Measurements from ENCODE around the gene NAGPA.

NAGPA gene

DNA sequence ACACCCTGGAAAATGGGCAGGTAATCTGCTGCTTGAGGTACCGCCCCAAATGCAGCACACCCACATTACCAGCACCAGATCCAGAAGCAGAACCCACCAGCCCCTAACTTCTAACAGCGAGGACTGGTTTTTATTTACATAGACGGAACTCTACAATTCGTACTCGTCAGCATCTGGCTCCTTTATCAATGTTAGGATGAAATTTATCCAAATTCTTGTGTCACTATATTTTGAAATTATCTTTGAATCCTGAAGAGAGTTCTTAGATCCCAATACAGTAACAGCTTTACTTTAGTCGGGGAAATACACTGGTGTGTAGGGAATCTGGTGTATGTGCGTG lies 37.6 kb upstream of the NAGPA start:
- WGBS (ENCODE audit: insufficient coverage, insufficient read length) = no CpG with 5 or more reads among the region's 7 CpGs
- no peak overlapping the region for H3K27ac ChIP-seq (ENCODE audit: low read length)

DNA sequence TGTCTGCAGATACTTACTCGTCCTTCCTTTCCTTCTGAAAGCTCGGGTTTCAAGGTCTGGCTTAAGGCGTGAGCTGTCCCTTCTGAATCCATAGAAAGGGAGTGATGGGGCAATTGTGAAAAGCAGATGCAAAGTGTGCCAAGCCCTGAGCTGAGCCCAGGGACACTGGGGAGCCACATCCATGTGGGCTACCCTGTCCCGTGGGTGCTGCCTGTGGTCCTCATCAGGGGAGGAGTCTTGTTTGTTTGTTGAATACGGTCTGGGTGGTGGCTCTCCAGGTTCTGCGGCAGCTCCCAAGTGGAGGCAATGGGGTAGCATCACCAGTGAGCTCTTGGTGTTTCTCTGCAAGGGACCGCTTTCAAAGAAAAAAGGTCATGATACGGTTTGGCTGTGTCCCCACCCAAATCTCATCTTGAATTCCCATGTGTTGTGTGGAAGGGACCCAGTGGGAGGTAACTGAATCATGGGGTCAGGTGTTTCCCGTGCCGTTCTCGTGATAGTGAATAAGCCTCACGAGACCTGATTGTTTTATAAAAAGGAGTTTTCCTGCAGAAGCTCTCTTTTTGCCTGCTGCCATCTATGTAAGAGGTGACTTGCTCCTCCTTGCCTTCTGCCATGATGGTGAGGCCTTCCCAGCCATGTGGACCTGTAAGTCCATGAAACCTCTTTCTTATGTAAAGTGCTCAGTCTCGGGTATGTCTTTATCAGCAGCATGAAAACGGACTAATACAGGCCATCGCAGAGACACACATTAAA lies 36.9 kb upstream of the NAGPA start:
- peaks cover 4% of the 10 kb centered on the region; the same call in 1 of the 2 replicates for H3K36me3 ChIP-seq (ENCODE audit: control insufficient read depth, insufficient read depth, low read length)
- H3K9me3 ChIP-seq (ENCODE audit: control insufficient read depth, insufficient read depth, low read length) = no peaks in the 10 kb centered on the region
- no peak for DNase-seq (ENCODE audit: low read depth, low spot score)
- no peak overlapping the region for H3K27ac ChIP-seq (ENCODE audit: low read length)
- no peaks in the 10 kb centered on the region for H3K27me3 ChIP-seq (ENCODE audit: control insufficient read depth, insufficient read depth, low read length)
- H3K4me1 ChIP-seq (ENCODE audit: control insufficient read depth, insufficient read depth, low read length) = no peaks in the 10 kb centered on the region; the same call in 1 of the 2 replicates
- no CpG with 5 or more reads among the region's 15 CpGs for WGBS (ENCODE audit: insufficient coverage, insufficient read length)
- no peak overlapping the region for H3K4me3 ChIP-seq (ENCODE audit: low read length)

More for the DNA sequence above, 37.6 kb upstream of the NAGPA start:
- Histone ChIP-seq H3K36me3 (ENCODE audit: control insufficient read depth, insufficient read depth, low read length) (peaks cover 10% of the 10 kb centered on the region), H3K4me1 (ENCODE audit: control insufficient read depth, insufficient read depth, low read length) (no peaks in the 10 kb centered on the region; the same call in 1 of the 2 replicates), H3K27me3 (ENCODE audit: control insufficient read depth, insufficient read depth, low read length) (no peaks in the 10 kb centered on the region), H3K4me3 (ENCODE audit: low read length) (no peak overlapping the region), H3K9me3 (ENCODE audit: control insufficient read depth, insufficient read depth, low read length) (no peaks in the 10 kb centered on the region)
- no peak for DNase-seq (ENCODE audit: low read depth, low spot score)

DNA sequence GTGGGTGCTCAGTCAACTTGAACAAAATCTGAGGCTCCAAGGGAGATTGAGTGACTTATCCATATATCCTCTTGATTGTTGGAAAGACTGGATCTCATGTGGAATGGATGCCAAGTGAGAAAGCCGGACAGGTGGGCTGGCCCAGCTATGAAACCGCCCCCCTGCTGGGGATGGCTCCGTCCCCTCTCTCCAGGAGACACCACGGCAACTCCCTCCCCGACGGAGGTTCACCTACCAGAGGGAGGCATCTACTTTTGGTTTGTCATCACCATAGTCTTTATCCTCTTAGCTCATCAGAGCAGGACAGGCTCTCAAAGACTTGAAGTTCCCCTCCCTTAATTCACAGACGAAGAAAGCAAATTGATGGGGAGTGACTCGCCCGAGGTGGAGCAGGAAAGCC lies 36.1 kb upstream of the NAGPA start:
- H3K9me3 ChIP-seq (ENCODE audit: control insufficient read depth, insufficient read depth, low read length) = no peaks in the 10 kb centered on the region
- H3K36me3 ChIP-seq (ENCODE audit: control insufficient read depth, insufficient read depth, low read length) = no peaks in the 10 kb centered on the region
- H3K27me3 ChIP-seq (ENCODE audit: control insufficient read depth, insufficient read depth, low read length) = no peaks in the 10 kb centered on the region
- no peaks in the 10 kb centered on the region; the same call in 1 of the 2 replicates for H3K4me1 ChIP-seq (ENCODE audit: control insufficient read depth, insufficient read depth, low read length)
- DNase-seq (ENCODE audit: low read depth, low spot score) = no peak
- H3K4me3 ChIP-seq (ENCODE audit: low read length) = no peak overlapping the region
- no CpG with 5 or more reads among the region's 9 CpGs for WGBS (ENCODE audit: insufficient coverage, insufficient read length)
- no peak overlapping the region for H3K27ac ChIP-seq (ENCODE audit: low read length)

DNA sequence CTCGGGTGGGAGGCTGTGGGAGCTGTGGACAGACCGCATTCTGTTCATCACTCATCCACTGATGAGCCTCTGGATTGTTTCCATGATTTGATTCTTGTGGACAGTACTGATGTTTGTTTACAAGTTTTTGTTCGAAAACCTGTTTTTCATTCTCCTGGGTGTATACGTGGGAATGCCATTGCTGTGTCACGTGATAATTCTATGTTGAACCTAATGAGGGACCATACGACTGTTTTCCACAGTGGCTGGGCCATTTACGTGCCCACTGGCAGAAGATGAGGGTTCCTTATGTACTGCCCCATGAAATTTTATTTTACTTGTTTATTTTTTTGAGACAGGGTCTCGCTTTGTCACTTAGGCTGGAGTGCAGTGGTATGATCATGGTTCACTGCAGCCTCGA lies 35.3 kb upstream of the NAGPA start:
- no CpG with 5 or more reads among the region's 9 CpGs for WGBS (ENCODE audit: insufficient coverage, insufficient read length)
- Histone ChIP-seq H3K36me3 (ENCODE audit: control insufficient read depth, insufficient read depth, low read length) (no peaks in the 10 kb centered on the region), H3K4me3 (ENCODE audit: low read length) (no peak overlapping the region), H3K27ac (ENCODE audit: low read length) (no peak overlapping the region), H3K27me3 (ENCODE audit: control insufficient read depth, insufficient read depth, low read length) (no peaks in the 10 kb centered on the region), H3K9me3 (ENCODE audit: control insufficient read depth, insufficient read depth, low read length) (no peaks in the 10 kb centered on the region), H3K4me1 (ENCODE audit: control insufficient read depth, insufficient read depth, low read length) (no peaks in the 10 kb centered on the region; the same call in 1 of the 2 replicates)
- DNase-seq (ENCODE audit: low read depth, low spot score) = no peak

DNA sequence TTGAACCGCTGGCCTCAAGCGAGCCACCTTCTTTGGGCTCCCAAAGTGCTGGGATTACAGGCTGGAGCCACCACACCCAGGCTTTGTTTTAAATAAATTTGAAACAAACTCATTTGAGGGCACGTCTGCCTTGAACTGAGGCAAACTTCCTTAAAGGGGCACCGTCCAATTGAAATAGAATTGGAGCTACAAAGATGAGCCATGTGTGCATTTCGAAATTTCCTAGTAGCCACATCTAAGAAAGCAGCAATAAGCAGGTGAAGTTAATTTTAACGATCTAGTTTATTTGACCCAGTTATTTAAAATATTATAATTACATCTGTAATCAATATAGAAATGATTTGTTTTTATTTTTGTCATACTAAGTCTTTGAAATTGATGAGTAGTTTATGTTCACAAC lies 32.8 kb upstream of the NAGPA start:
- no CpG with 5 or more reads among the region's 6 CpGs for WGBS (ENCODE audit: insufficient coverage, insufficient read length)
- no peak for DNase-seq (ENCODE audit: low read depth, low spot score)

DNA sequence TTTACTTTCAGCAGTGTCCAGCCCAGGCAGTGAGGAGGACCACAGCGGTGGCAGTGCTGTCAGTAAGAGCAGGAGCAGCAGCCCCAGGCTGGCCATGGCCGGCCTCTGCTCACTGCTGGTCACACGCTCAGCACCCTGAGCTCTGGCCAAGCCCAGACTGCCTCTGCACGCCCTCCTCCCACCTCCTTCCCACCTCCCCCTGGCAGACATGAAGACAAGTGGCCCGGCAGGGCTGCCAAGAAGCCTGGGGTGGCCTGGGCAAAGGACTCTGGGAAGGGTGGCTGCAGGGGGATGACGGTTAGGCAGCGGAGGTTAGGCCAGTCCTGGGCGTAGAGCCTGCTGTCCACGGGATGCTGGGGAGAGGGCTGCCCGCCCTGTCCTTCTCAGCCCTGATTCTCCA lies 32.1 kb upstream of the NAGPA start, which contains the start of gene C16orf89:
Gene C16orf89 (minus strand): TSS at position 144 of the 400 bp plus-strand sequence. CDS start 48 bp downstream, at position 96.
- no peaks in the 10 kb centered on the region for H3K36me3 ChIP-seq (ENCODE audit: control insufficient read depth, insufficient read depth, low read length)
- no peaks in the 10 kb centered on the region; the same call in 1 of the 2 replicates for H3K4me1 ChIP-seq (ENCODE audit: control insufficient read depth, insufficient read depth, low read length)
- H3K9me3 ChIP-seq (ENCODE audit: control insufficient read depth, insufficient read depth, low read length) = no peaks in the 10 kb centered on the region
- no CpG with 5 or more reads among the region's 10 CpGs for WGBS (ENCODE audit: insufficient coverage, insufficient read length)
- no peak within 1 kb of the TSS for H3K4me3 ChIP-seq (ENCODE audit: low read length)
- H3K27ac ChIP-seq (ENCODE audit: low read length) = no peak within 1 kb of the TSS
- no peaks in the 10 kb centered on the region for H3K27me3 ChIP-seq (ENCODE audit: control insufficient read depth, insufficient read depth, low read length)
- no peak for DNase-seq (ENCODE audit: low read depth, low spot score)

More for the DNA sequence above, 32.8 kb upstream of the NAGPA start:
- Histone ChIP-seq H3K27ac (ENCODE audit: low read length) (no peak overlapping the region), H3K9me3 (ENCODE audit: control insufficient read depth, insufficient read depth, low read length) (no peaks in the 10 kb centered on the region), H3K27me3 (ENCODE audit: control insufficient read depth, insufficient read depth, low read length) (no peaks in the 10 kb centered on the region), H3K36me3 (ENCODE audit: control insufficient read depth, insufficient read depth, low read length) (no peaks in the 10 kb centered on the region), H3K4me3 (ENCODE audit: low read length) (no peak overlapping the region), H3K4me1 (ENCODE audit: control insufficient read depth, insufficient read depth, low read length) (no peaks in the 10 kb centered on the region; the same call in 1 of the 2 replicates)

DNA sequence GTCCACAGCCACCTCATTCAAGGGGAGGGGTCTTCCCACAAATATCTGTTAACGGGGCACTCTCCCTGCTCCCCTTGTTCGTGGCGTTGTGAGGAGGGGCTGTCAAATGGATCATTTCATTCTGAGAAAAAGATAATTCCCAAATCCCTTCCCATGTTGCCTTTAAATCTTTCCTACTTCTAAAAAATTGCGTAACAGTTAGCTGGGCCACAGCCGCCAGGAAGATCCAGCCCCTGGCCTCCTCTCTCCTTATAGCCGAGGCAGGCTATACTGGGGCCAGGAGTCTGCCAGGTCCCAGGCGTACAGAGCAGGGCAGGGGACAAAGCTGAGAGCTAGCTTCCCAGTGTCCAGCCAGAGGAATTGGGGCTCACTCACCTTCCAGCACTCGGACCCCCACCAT lies 31.6 kb upstream of the NAGPA start:
- Histone ChIP-seq H3K9me3 (ENCODE audit: control insufficient read depth, insufficient read depth, low read length) (no peaks in the 10 kb centered on the region), H3K36me3 (ENCODE audit: control insufficient read depth, insufficient read depth, low read length) (no peaks in the 10 kb centered on the region), H3K4me1 (ENCODE audit: control insufficient read depth, insufficient read depth, low read length) (peaks cover under 1% of the 10 kb centered on the region), H3K27ac (ENCODE audit: low read length) (no peak overlapping the region), H3K27me3 (ENCODE audit: control insufficient read depth, insufficient read depth, low read length) (no peaks in the 10 kb centered on the region), H3K4me3 (ENCODE audit: low read length) (no peak overlapping the region)
- no CpG with 5 or more reads among the region's 8 CpGs for WGBS (ENCODE audit: insufficient coverage, insufficient read length)
- no peak for DNase-seq (ENCODE audit: low read depth, low spot score)

DNA sequence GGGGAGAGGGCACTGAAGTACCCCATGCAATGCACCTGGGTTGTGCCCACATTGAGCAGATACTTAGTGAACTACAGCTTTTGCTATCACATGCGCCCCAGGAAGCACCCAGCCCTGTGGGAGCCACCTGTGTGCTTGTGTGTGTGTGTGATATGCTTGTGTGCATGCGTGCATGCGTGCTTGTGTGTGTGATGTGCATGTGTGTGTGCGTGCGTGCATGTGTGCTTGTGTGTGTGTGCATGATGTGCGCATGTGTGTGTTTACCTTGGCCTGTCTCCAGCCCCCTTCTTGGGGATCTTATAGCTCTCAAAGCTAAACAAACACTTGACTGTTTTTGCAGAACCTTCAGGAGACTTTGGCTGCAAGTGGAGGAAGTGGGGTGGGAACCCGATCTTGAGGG lies 31.2 kb upstream of the NAGPA start:
- H3K9me3 ChIP-seq (ENCODE audit: control insufficient read depth, insufficient read depth, low read length) = no peaks in the 10 kb centered on the region
- WGBS (ENCODE audit: insufficient coverage, insufficient read length) = no CpG with 5 or more reads among the region's 7 CpGs
- DNase-seq (ENCODE audit: low read depth, low spot score) = no peak
- H3K27ac ChIP-seq (ENCODE audit: low read length) = no peak overlapping the region
- no peaks in the 10 kb centered on the region for H3K27me3 ChIP-seq (ENCODE audit: control insufficient read depth, insufficient read depth, low read length)
- peaks cover 5% of the 10 kb centered on the region for H3K4me1 ChIP-seq (ENCODE audit: control insufficient read depth, insufficient read depth, low read length)
- no peak overlapping the region for H3K4me3 ChIP-seq (ENCODE audit: low read length)
- H3K36me3 ChIP-seq (ENCODE audit: control insufficient read depth, insufficient read depth, low read length) = no peaks in the 10 kb centered on the region

DNA sequence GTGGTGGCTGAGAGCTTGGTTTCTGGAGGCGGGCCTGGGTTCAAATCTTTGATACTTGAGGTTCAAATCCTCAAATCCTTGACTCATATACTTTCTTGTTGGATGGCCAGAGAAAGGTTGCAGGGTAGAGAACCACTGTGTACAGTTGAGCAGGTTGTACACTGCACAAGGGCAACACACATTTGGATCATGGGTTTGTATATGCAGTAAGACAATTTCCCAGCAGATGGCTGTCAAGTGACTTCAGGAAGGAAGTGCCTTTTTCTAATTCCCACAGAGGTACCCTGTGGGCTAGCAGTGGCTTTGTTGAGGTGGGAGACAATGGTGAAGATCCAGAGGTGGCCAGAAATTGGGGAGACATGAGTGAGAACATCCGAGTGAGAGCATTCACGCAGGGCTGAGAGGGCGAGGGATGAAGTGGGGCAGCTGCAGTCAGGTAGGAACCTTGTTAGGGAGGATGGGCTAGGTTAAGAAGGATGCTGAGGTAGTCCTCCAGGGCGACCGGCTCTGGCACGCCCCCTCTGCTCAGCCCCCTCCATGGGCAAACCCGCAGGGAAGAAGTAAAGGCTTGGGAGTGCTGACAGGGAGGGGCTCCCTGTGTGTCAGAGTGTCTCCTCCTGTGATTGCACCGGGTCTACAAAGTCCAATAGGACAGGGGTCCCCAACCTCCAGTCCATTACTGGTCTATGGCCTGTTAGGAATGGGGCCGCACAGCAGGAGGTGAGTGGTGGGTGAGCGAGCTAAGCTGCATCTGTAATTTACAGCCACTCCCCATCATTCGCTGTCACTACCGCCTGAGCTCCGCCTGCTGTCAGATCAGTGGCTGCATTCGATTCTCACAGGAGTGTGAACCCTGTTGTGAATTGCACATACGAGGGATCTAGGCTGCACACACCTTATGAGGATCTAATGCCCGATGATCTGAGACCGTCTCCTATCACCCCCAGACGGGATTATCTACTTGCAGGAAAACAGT lies 29.3 kb upstream of the NAGPA start:
- Histone ChIP-seq H3K4me1 (ENCODE audit: control insufficient read depth, insufficient read depth, low read length) (peaks cover 11% of the 10 kb centered on the region), H3K27me3 (ENCODE audit: control insufficient read depth, insufficient read depth, low read length) (no peaks in the 10 kb centered on the region), H3K27ac (ENCODE audit: low read length) (no peak overlapping the region), H3K9me3 (ENCODE audit: control insufficient read depth, insufficient read depth, low read length) (no peaks in the 10 kb centered on the region), H3K36me3 (ENCODE audit: control insufficient read depth, insufficient read depth, low read length) (no peaks in the 10 kb centered on the region), H3K4me3 (ENCODE audit: low read length) (no peak overlapping the region)
- WGBS (ENCODE audit: insufficient coverage, insufficient read length) = no CpG with 5 or more reads among the region's 19 CpGs
- DNase-seq (ENCODE audit: low read depth, low spot score) = no peak

DNA sequence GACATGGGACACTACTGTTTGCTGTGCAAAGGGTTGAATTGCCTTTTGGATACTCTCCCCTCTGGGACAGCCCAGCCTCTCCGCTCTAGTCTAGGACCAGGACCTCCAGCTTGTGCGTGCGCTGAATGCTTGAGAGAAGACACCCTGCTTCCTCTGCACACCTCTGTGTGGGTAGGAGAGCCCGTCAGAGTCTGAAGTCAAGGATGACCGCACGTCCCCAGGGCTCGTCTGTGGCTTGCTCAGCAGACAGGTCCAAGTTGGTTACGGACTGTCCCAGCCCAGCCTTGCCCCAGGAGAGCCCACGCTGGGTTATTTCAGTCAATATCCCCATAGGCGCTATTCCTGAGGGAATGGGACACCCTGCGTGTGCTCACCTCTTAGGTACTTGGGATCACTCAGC lies 28.3 kb upstream of the NAGPA start:
- Histone ChIP-seq H3K36me3 (ENCODE audit: control insufficient read depth, insufficient read depth, low read length) (no peaks in the 10 kb centered on the region), H3K27me3 (ENCODE audit: control insufficient read depth, insufficient read depth, low read length) (no peaks in the 10 kb centered on the region), H3K27ac (ENCODE audit: low read length) (no peak overlapping the region), H3K4me1 (ENCODE audit: control insufficient read depth, insufficient read depth, low read length) (peaks cover 11% of the 10 kb centered on the region), H3K4me3 (ENCODE audit: low read length) (no peak overlapping the region), H3K9me3 (ENCODE audit: control insufficient read depth, insufficient read depth, low read length) (no peaks in the 10 kb centered on the region)
- no CpG with 5 or more reads among the region's 11 CpGs for WGBS (ENCODE audit: insufficient coverage, insufficient read length)
- DNase-seq (ENCODE audit: low read depth, low spot score) = no peak

Data from iPS DF 6.9 (cell line).